IMR-90 (cell line): ENCODE data around the gene CADM2. TPM values are rescaled to one million over a fixed set of nuclear protein-coding genes. Genes with fewer than 3 reads are reported as not detected.

ENCODE experiments used
- ATAC-seq: fragments of 200-7000 bp; cut with Tn5 transposase; 2 replicates; pipeline ENCODE4 v1.9.1; 2020; ENCODE audit warnings: low read depth, mild to moderate bottlenecking, moderate library complexity
- BruUV-seq: library from RNA; stranded (reverse); fragments of 400-500 nt; replicated peaks from 2 replicates; lab custom pipeline; 2021; lab: Mats Ljungman, UMichigan
- CTCF ChIA-PET: fragments of 300-600 bp; formaldehyde crosslinking; extraction: SDS; loops from one replicate; lab custom pipeline; 2021; ENCODE audit warnings: antibody characterized with exemption; lab: Yijun Ruan, JAX
- POLR2A ChIA-PET: fragments of 300-600 bp; sonication (Branson Sonifier 250); formaldehyde crosslinking; loops from one replicate; lab custom pipeline; 2022; ENCODE audit warnings: antibody characterized with exemption; ENCODE audit not compliant: unreplicated experiment; lab: Charles Lee
- DNase-seq: peaks from one replicate; pipeline ENCODE4 v3.0.0; 2013
- H2AFZ ChIP-seq: replicated peaks from 2 replicates; pipeline ENCODE3; 2013; ENCODE audit warnings: low read length, mild to moderate bottlenecking; ENCODE audit not compliant: poor library complexity
- H2AK5ac ChIP-seq: 2 replicates; pipeline ENCODE4 v1.6.1; 2013; ENCODE audit warnings: low read depth, low read length, inconsistent platforms
- H2AK9ac ChIP-seq: replicated peaks from 2 replicates; pipeline ENCODE3; 2013; ENCODE audit warnings: mild to moderate bottlenecking, low read depth, low read length, moderate library complexity; ENCODE audit not compliant: poor library complexity
- H2BK120ac ChIP-seq: 2 replicates; pipeline ENCODE4 v1.6.1; 2013; ENCODE audit warnings: low read depth, low read length, inconsistent platforms
- H2BK15ac ChIP-seq: 3 replicates; pipeline ENCODE4 v1.6.1; 2013; ENCODE audit warnings: low read depth, low read length, inconsistent platforms
- H2BK20ac ChIP-seq: 2 replicates; pipeline ENCODE4 v1.6.1; 2013; ENCODE audit warnings: low read depth, mild to moderate bottlenecking, inconsistent platforms, low read length, moderate library complexity
- H2BK5ac ChIP-seq: 2 replicates; pipeline ENCODE4 v1.6.1; 2013; ENCODE audit warnings: mild to moderate bottlenecking, low read depth, low read length, inconsistent platforms; ENCODE audit not compliant: poor library complexity, severe bottlenecking
- H3K14ac ChIP-seq: replicated peaks from 2 replicates; pipeline ENCODE4 v1.6.1; 2013; ENCODE audit warnings: low read depth, low read length, inconsistent platforms
- H3K18ac ChIP-seq: 2 replicates; pipeline ENCODE4 v1.6.1; 2013; ENCODE audit warnings: low read depth, low read length, control low read depth
- H3K23ac ChIP-seq: 2 replicates; pipeline ENCODE4 v1.6.1; 2013; ENCODE audit warnings: low read depth, low read length, inconsistent platforms
- H3K27ac ChIP-seq: 2 replicates; pipeline ENCODE4 v1.5.1; 2013; ENCODE audit warnings: mild to moderate bottlenecking, control low read depth, low read length; ENCODE audit not compliant: insufficient read depth
- H3K27me3 ChIP-seq: 2 replicates; pipeline ENCODE4 v1.6.1; 2013; ENCODE audit warnings: low read length; ENCODE audit not compliant: control insufficient read depth, insufficient read depth
- H3K36me3 ChIP-seq: 2 replicates; pipeline ENCODE4 v1.6.1; 2013; ENCODE audit warnings: low read length, mixed read lengths; ENCODE audit not compliant: control insufficient read depth, insufficient read depth
- H3K4ac ChIP-seq: 2 replicates; pipeline ENCODE4 v1.6.1; 2013; ENCODE audit warnings: low read depth, low read length, inconsistent platforms
- H3K4me1 ChIP-seq: 2 replicates; pipeline ENCODE4 v1.6.1; 2013; ENCODE audit warnings: low read length, mixed read lengths; ENCODE audit not compliant: control insufficient read depth, insufficient read depth
- H3K4me2 ChIP-seq: 2 replicates; pipeline ENCODE4 v1.6.1; 2013; ENCODE audit warnings: low read depth, mild to moderate bottlenecking, control low read depth, low read length, moderate library complexity
- H3K4me3 ChIP-seq: 2 replicates; pipeline ENCODE4 v1.5.1; 2013; ENCODE audit warnings: low read depth, mild to moderate bottlenecking, control low read depth, low read length, moderate library complexity; ENCODE audit not compliant: insufficient read depth
- H3K56ac ChIP-seq: 2 replicates; pipeline ENCODE4 v1.6.1; 2013; ENCODE audit warnings: low read length, inconsistent platforms; ENCODE audit not compliant: insufficient read depth; ENCODE audit errors: extremely low read depth
- H3K79me1 ChIP-seq, 2 experiments: 2 replicates each; pipeline ENCODE4 v1.6.1; 2013; ENCODE audit warnings: low read length in 2 of 2, inconsistent platforms in 1 of 2, low read depth in 1 of 2
- H3K9ac ChIP-seq: 2 replicates; pipeline ENCODE4 v1.6.1; 2013; ENCODE audit warnings: low read depth, low read length, control low read depth
- H3K9me1 ChIP-seq: 2 replicates; pipeline ENCODE4 v1.6.1; 2013; ENCODE audit warnings: low read length, inconsistent platforms; ENCODE audit not compliant: insufficient read depth
- H3K9me3 ChIP-seq: 2 replicates; pipeline ENCODE4 v1.6.1; 2013; ENCODE audit warnings: low read length; ENCODE audit not compliant: control insufficient read depth, insufficient read depth
- H4K20me1 ChIP-seq: 2 replicates; pipeline ENCODE4 v1.6.1; 2013; ENCODE audit warnings: low read length, inconsistent platforms; ENCODE audit not compliant: insufficient read depth
- H4K5ac ChIP-seq: 2 replicates; pipeline ENCODE4 v1.6.1; 2013; ENCODE audit warnings: mild to moderate bottlenecking, low read depth, low read length, control low read depth
- H4K8ac ChIP-seq, 2 experiments: 2 replicates each; pipeline ENCODE4 v1.6.1; 2013; ENCODE audit warnings: low read depth in 2 of 2, low read length in 2 of 2, control low read depth in 1 of 2, inconsistent platforms in 1 of 2
- H4K91ac ChIP-seq: 2 replicates; pipeline ENCODE4 v1.6.1; 2013; ENCODE audit warnings: low read depth, low read length, inconsistent platforms; ENCODE audit not compliant: insufficient read depth
- CEBPB ChIP-seq: IDR thresholded peaks from 2 replicates; pipeline ENCODE4 v1.6.1; 2012; ENCODE audit warnings: low read depth, low read length, improper control_type of control experiment
- ELK1 ChIP-seq: fragments of 150-350 bp; IDR thresholded peaks from 2 replicates; pipeline ENCODE4 v1.6.1; 2016; ENCODE audit warnings: low read depth, mild to moderate bottlenecking, low read length, moderate library complexity, borderline replicate concordance
- MAZ ChIP-seq: IDR thresholded peaks from 2 replicates; pipeline ENCODE4 v1.6.1; 2012; ENCODE audit warnings: low read depth, mild to moderate bottlenecking, low read length, improper control_type of control experiment, moderate library complexity, borderline replicate concordance
- MXI1 ChIP-seq: IDR thresholded peaks from 2 replicates; pipeline ENCODE4 v1.6.1; 2012; ENCODE audit warnings: low read depth, mild to moderate bottlenecking, low read length, moderate library complexity, borderline replicate concordance
- NFE2L2 ChIP-seq: fragments of 150-350 bp; IDR thresholded peaks from 2 replicates; pipeline ENCODE4 v1.6.1; 2016; ENCODE audit warnings: low read depth, mild to moderate bottlenecking, low read length
- RAD21 ChIP-seq: IDR thresholded peaks from 2 replicates; pipeline ENCODE4 v1.6.1; 2012; ENCODE audit warnings: low read length, improper control_type of control experiment
- RCOR1 ChIP-seq: IDR thresholded peaks from 2 replicates; pipeline ENCODE4 v1.6.1; 2012; ENCODE audit warnings: mild to moderate bottlenecking, low read length, improper control_type of control experiment; ENCODE audit not compliant: insufficient replicate concordance
- RFX5 ChIP-seq: IDR thresholded peaks from 2 replicates; pipeline ENCODE4 v1.8.0; 2012; ENCODE audit warnings: low read depth, mild to moderate bottlenecking, low read length, moderate library complexity
- SMC3 ChIP-seq: fragments of 150-350 bp; IDR thresholded peaks from 2 replicates; pipeline ENCODE4 v1.6.1; 2016; ENCODE audit warnings: low read depth, mild to moderate bottlenecking, antibody characterized with exemption, low read length, moderate library complexity
- WGBS, 2 experiments: methylation state at CpG; one replicate each; pipeline versions ENCODE4 v1.1.5 to v1.1.7; 2013; ENCODE audit warnings: missing lambda C conversion rate in 2 of 2; ENCODE audit not compliant: insufficient read length in 1 of 2; ENCODE audit errors: extremely low coverage in 2 of 2; 5-methylcytosine and 5-hydroxymethylcytosine counted together
- dilution Hi-C: fragments of 300-500 bp; cut with HindIII; formaldehyde crosslinking; loops from one replicate; pipeline ENCODE4 v1.14.3; 2018; ENCODE audit warnings: low sequenced_read_pairs; ENCODE audit not compliant: unreplicated experiment
- in situ Hi-C: fragments of 300-500 bp; cut with MboI; formaldehyde crosslinking; loops from 3 replicates; pipeline ENCODE4 v1.14.3; 2019; ENCODE audit warnings: low sequenced_read_pairs, inconsistent platforms, mixed read lengths
- intact Hi-C: fragments of 100-400 bp; cut with micrococcal nuclease; formaldehyde crosslinking; loops from 2 replicates; pipeline ENCODE4 v1.10.0; 2022
- polyA plus RNA-seq, 3 experiments: library from polyadenylated mRNA; depleted of rRNA; stranded (reverse); fragments of >200 nt; gene quantifications; 2 replicates each; pipeline ENCODE4 v1.2.3, GENCODE V29; 2012; ENCODE audit warnings: low replicate concordance in 1 of 3
- total RNA-seq: library from RNA; depleted of rRNA; stranded (reverse); fragments of >200 nt; gene quantifications from 2 replicates; pipeline ENCODE4 v1.2.3, GENCODE V29; 2012

Gene CADM2
- total and polyA plus RNA-seq, 2 of the 4 experiments (the other 2 are of a cell fraction): not detected

- H3K4ac ChIP-seq: no peak overlapping the region
- no peak overlapping the region for H3K4me2 ChIP-seq
- no peak overlapping the region for H3K56ac ChIP-seq
- no peaks in the 10 kb centered on the region for H3K9me1 ChIP-seq
- no peak overlapping the region for H3K4me3 ChIP-seq
- H3K9ac ChIP-seq: no peak overlapping the region
- H2BK15ac ChIP-seq: no peak overlapping the region
- no peaks in the 10 kb centered on the region for H3K27me3 ChIP-seq
- H2BK120ac ChIP-seq: no peak overlapping the region
- no peak overlapping the region for H3K14ac ChIP-seq
- H2BK5ac ChIP-seq: no peak overlapping the region
- H4K5ac ChIP-seq: no peak overlapping the region
- CTCF ChIA-PET: no interaction called here
- WGBS, 2 experiments: no CpG with 5 or more reads among the region's 2 CpGs
- H4K91ac ChIP-seq: no peak overlapping the region
- no peaks in the 10 kb centered on the region for H3K79me1 ChIP-seq
- TF ChIP-seq MXI1 (no peak), MAZ (no peak), ELK1 (no peak), SMC3 (no peak), RAD21 (no peak), NFE2L2 (no peak), CEBPB (no peak), RCOR1 (no peak), RFX5 (no peak)
- DNase-seq (no peak), ATAC-seq (no peak)
- no peak overlapping the region for H3K27ac ChIP-seq
- H4K8ac ChIP-seq: no peak overlapping the region
- H4K20me1 ChIP-seq: no peaks in the 10 kb centered on the region
- H3K36me3 ChIP-seq: no peaks in the 10 kb centered on the region
- H2AFZ ChIP-seq: no peak overlapping the region
- H3K23ac ChIP-seq: no peak overlapping the region
- no peak overlapping the region for H3K18ac ChIP-seq
- no peaks in the 10 kb centered on the region for H3K4me1 ChIP-seq
- no peak overlapping the region for H2AK5ac ChIP-seq
- H2AK9ac ChIP-seq: no peak overlapping the region
- dilution Hi-C loops (no loop called here), intact Hi-C loops (no loop called here), in situ Hi-C loops (no loop called here)
- BruUV-seq: no TSS peak
- POLR2A ChIA-PET: no interaction called here
- peaks cover 2% of the 10 kb centered on the region; the same call in 1 of the 2 replicates for H3K9me3 ChIP-seq
- no peak overlapping the region for H2BK20ac ChIP-seq
Observed at GRCh38 chr3:85037203-85037602, 78.4 kb downstream of the CADM2 start.
